GF-D8 (cell line): ENCODE measurements around the gene CNST.

Experiments
- DNase-seq: peaks from one replicate; lab custom pipeline; 2025; lab: John Stamatoyannopoulos, UW

CNST gene, protein sequence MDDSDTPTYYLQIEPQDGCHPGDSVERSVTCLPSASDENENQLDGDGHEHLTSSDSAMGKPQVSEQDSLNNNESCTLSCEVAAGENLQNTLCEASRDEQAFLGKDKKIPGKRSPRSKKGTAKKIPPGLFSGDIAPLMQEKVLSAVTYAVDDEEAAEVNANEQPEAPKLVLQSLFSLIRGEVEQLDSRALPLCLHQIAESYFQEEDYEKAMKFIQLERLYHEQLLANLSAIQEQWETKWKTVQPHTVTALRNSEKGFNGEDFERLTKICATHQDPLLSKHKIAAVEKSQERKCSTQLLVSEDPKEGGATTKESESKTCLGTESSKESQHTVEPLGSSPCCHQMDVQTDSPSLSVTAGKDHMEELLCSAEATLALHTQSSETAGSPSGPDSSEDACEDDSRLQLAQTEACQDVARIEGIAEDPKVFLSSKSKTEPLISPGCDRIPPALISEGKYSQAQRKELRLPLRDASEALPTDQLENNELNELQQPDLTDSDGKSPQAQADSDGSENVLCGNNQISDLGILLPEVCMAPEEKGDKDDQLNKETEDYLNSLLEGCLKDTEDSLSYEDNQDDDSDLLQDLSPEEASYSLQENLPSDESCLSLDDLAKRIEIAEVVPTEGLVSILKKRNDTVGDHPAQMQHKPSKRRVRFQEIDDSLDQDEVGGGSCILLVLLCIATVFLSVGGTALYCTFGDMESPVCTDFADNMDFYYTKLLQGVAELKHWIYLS

DNA sequence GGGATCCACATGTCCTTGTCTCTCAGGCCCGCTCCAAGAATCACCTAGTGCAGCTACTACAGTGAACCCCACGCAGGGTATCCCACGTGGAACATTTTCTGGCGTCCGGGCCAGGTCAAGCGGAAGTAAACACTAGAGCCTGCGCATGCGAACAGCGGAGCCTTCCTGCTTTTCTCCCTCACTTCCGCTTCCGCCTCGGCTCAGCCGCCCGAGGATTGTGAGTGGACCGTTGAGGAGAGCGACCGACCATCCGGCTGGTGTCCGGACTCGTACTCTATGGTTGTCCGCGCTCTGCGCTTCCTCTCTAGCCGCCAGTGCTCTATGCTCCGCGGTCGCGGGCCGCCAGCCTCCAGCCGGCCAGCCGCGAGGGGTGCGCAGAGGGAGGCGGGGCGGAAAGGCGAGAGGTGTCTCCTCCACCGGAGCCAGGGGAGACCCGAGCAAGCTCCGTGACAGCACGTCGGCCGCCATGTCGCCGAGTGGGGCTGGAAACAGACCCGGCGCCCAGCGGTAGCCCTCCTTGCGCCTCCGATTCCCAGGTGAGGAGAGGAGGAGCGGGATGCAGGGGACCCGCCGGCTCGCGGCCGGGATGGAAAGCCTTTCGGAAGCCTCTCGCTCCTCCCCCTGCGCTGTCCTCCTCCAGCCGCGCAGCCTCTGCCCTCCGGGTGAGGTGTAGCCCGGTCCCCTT, at the start of gene CNST, which contains the start of gene TFB2M:
Gene CNST (plus strand): TSS at position 329 of the 685 bp plus-strand sequence. CDS start 25,107 bp downstream, outside the sequence.
Gene TFB2M (minus strand): TSS at position 134 of the 685 bp plus-strand sequence. CDS start 123 bp downstream, at position 11.
- peak; percentile 96 for DNase-seq

GRCh38 chr1:246517391-246517790, 48.9 kb upstream of the CNST start:
- DNase-seq, result no peak

DNA sequence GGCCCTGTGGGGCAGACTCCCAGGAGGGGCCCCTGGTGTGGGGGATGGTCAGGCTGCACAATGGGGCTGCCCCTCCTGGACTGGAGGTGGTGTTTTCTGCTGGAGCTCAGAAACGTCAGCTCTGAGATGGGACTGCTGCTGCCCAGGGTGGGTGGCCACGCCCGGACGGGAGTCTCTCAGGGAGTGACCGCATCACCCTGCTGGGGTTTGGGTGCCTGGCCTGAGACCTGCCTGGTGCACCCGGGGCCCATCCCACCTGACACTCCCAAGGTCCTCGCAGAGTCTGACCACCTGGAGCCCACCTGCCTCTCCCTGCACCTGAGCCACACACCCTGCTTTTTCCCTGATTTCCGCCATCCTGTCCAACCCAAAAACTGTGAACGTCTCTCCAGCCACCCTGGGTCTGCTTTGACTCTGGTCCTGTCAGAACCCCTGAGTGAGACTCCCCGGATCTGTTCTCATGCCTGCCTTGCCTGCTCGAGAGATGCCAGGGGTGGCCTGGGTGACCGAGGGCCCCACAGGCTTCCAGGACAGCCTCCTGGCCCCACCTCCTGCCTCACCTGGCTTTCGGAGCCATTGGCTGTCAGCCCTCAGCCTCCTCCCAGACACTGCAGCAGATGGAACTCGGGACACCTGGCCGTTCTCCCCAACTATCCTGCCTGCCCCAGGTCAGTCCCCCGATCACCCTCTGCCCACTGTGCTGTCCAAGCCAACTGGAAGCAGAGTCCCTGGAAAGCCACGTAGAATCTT, 47.6 kb upstream of the CNST start:
- DNase-seq, result no peak

- DNase-seq, result no peak
These were observed 46.7 kb upstream of the CNST start for GRCh38 chr1:246519514-246519913.

- DNase-seq, result no peak
These were observed 39.9 kb upstream of the CNST start for GRCh38 chr1:246526380-246526779.

- no peak for DNase-seq
These were observed 39.3 kb upstream of the CNST start for GRCh38 chr1:246526915-246527314.

- peak; percentile 70 for DNase-seq
These were observed 38.7 kb upstream of the CNST start for GRCh38 chr1:246527402-246528088.

- DNase-seq, result no peak
These were observed 37.1 kb upstream of the CNST start for GRCh38 chr1:246528933-246529731.

DNA sequence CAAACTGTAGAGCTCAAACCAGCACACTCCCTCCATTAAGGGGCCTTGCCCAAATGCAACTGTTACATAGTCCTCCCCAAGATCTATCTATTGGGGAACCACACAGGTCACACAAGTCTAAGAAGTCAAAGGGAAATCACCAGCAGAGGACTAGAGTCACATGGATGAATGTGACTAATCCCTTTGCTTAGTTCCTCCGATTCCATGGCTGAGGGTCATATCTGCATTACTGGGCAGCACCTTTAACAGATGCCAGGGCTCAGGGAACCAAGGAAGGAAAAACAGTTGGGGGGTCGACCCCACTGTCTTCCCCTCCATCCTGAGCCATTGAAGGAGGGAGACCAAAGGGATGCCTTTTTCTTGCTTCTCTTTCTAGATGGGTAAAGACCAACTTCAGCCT, 35.8 kb upstream of the CNST start:
- no peak for DNase-seq

- no peak for DNase-seq
These were observed 33.7 kb upstream of the CNST start for GRCh38 chr1:246532519-246532918.

GRCh38 chr1:246533371-246533905, 32.8 kb upstream of the CNST start:
- no peak for DNase-seq

DNA sequence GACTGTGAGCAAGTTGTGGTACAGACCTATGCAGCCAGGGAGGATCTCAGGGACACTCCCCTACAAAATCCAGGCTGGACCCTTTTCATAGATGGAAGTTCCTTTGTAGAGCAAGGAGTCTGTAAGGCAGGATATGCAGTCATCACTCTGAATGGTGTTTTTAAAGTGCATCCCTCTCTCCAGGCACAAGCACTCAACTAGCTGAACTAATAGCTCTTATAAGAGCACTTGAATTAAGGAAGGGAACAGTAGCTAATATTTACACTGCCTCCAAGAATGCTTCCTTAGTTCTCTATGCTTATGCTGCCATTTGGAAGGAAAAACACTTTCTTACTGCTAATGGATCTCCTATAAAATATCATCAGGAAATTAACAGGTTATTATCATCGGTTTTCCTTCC, 32.1 kb upstream of the CNST start:
- no peak for DNase-seq

- DNase-seq, result no peak
These were observed 28.8 kb upstream of the CNST start for GRCh38 chr1:246537441-246537840.

- no peak for DNase-seq
These were observed 28.4 kb upstream of the CNST start for GRCh38 chr1:246537887-246538286.

DNA sequence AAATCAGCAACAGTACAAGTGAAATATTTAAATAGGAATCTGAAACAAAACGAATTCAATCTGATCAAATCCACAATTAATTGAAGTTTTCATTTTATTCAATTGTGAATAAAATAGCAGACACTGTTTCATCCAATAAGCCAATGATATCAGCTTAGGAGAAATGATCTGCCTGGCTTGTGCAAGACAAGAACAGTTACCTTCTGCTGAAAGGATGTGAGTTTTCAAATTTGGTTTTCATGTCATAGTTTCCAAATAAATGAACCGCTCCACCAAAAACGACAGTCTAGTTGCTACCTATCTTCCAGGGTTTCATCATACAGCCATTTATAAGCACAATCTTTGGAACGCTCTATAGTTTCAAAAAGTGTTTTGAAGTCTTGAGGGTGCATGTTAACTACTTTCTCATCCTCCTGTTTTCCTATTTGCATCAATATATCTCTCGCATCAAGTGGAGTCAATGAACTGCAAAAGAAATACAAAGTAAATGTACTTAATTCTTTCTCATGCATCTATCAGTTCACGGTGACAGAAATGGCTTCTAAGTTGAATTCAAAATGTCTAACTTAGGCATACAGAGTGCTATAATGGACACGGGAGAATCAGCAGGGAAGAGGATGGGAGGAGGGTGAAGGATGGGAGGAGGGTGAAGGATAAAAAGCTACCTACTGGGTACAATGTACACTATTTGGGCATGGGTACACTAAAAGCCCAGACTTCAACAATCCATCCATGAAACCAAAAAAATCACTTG, 25.3 kb upstream of the CNST start:
- DNase-seq, result no peak

DNA sequence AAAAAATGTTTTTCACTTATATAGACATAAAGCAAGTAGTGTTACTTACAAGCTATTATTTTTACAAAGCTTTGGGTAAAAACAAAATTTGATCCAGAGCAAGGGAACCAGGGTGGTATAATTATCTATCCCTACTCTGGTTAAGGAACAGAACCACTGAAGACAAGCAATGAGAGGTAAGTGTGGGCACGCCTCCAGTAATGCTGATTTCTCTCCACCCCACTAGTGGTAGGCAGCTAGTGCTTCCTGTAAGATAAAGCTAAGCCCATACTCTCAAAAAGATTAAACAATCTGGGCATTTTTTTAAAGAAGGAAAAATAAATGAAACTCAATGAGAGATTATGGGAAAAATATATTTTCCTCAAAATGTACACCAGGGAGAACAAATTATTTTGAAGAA, 22.3 kb upstream of the CNST start:
- DNase-seq, result no peak

GRCh38 chr1:246549665-246550064, 16.6 kb upstream of the CNST start:
- no peak for DNase-seq

- no peak for DNase-seq
These were observed 15.9 kb upstream of the CNST start for GRCh38 chr1:246550402-246550801.

GRCh38 chr1:246552110-246552509, 14.1 kb upstream of the CNST start:
- no peak for DNase-seq
